NB4 (cell line): ENCODE measurements around the gene CLTRN.

Experiments
- DNase-seq: peaks from one replicate; pipeline ENCODE4 v3.0.0; 2010; ENCODE audit warnings: low read depth
- H3K4me3 ChIP-seq: one replicate; pipeline ENCODE4 v1.5.1; 2011; ENCODE audit warnings: mild to moderate bottlenecking, low read depth, low read length, moderate library complexity
- CTCF ChIP-seq: IDR thresholded peaks from one replicate; pipeline ENCODE4 v1.5.1; 2012; ENCODE audit warnings: low read depth, low read length
- MAX ChIP-seq: IDR thresholded peaks from 2 replicates; pipeline ENCODE4 v1.6.1; 2011; ENCODE audit warnings: low read depth, low read length
- MYC ChIP-seq: IDR thresholded peaks from 2 replicates; pipeline ENCODE4 v1.6.1; 2011; ENCODE audit warnings: low read depth, low read length
- POLR2A ChIP-seq: IDR thresholded peaks from 2 replicates; pipeline ENCODE4 v1.6.1; 2011; ENCODE audit warnings: mild to moderate bottlenecking; ENCODE audit not compliant: insufficient read length; ENCODE audit errors: extremely low read depth

The CLTRN gene

GRCh38 chrX:15623054-15623453 lies 41.6 kb downstream of the CLTRN start:
- no peak overlapping the region for H3K4me3 ChIP-seq
- TF ChIP-seq MYC (no peak), MAX (no peak), POLR2A (no peak), CTCF (no peak)
- no peak for DNase-seq

GRCh38 chrX:15619053-15619755 lies 45.4 kb downstream of the CLTRN start:
- DNase-seq: no peak
- TF ChIP-seq MYC (no peak), MAX (no peak), CTCF (no peak), POLR2A (no peak)
- no peak overlapping the region for H3K4me3 ChIP-seq

- H3K4me3 ChIP-seq: no peak overlapping the region
- DNase-seq: no peak
- TF ChIP-seq MYC (no peak), CTCF (no peak), POLR2A (no peak), MAX (no peak)
Observed at GRCh38 chrX:15617111-15617510, 47.5 kb downstream of the CLTRN start.

- no peak for TF ChIP-seq MYC
- TF ChIP-seq MAX: no peak
- TF ChIP-seq CTCF: no peak
- no peak for TF ChIP-seq POLR2A
- no peak overlapping the region for H3K4me3 ChIP-seq
- DNase-seq: peak; percentile 14
Observed at GRCh38 chrX:15616531-15616930, 48.1 kb downstream of the CLTRN start.

GRCh38 chrX:15607067-15607466 lies 57.5 kb downstream of the CLTRN start:
- H3K4me3 ChIP-seq: no peak overlapping the region
- TF ChIP-seq MAX (no peak), MYC (no peak), POLR2A (no peak), CTCF (no peak)
- DNase-seq: no peak
